ENCODE measurements around the gene IRX4.

DNA sequence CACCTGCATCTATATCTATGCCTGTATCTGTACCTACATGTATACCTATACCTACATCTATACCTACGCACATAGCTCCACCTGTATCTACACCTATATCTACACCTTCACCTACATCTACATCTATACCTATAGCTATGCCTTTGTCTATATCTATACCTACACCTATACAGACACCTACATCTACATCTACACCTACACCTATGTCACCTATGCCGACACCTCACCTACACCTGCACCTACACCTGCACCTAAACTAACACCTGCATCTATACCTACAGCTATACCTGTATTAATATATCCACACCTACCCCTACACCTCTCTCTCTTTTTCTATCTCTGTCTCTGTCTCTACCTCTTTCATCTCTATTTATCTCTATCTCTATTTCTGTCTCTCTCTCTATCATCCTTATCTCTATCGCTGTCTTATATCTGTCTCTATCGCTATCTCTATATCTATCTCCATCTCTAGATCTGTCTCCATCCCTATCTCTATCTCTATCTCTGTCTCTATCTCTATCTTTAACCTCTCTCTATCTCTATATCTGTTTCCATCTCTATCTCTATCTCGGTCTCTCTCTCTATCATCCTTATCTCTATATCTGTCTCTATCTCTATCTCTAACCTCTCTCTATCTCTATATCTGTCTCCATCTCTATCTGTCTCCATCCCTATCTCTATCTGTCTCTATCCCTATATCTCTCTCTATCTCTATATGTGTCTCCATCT, 37.9 kb downstream of the IRX4 start:
- TF ChIP-seq EZH2 (IDR thresholded peaks at IDR 0.05) (no peak), POLR2A (IDR thresholded peaks at IDR 0.05; ENCODE audit: borderline replicate concordance, extremely low read depth, insufficient read depth, insufficient read length) (no peak), RAD21 (IDR thresholded peaks at IDR 0.05; ENCODE audit: low read depth) (no peak), POLR2AphosphoS5 (IDR thresholded peaks at IDR 0.05; ENCODE audit: low read depth, low read length) (no peak), CBX3 (IDR thresholded peaks at IDR 0.05; ENCODE audit: low read depth) (no peak)
- TF ChIP-seq, protein P1, sequence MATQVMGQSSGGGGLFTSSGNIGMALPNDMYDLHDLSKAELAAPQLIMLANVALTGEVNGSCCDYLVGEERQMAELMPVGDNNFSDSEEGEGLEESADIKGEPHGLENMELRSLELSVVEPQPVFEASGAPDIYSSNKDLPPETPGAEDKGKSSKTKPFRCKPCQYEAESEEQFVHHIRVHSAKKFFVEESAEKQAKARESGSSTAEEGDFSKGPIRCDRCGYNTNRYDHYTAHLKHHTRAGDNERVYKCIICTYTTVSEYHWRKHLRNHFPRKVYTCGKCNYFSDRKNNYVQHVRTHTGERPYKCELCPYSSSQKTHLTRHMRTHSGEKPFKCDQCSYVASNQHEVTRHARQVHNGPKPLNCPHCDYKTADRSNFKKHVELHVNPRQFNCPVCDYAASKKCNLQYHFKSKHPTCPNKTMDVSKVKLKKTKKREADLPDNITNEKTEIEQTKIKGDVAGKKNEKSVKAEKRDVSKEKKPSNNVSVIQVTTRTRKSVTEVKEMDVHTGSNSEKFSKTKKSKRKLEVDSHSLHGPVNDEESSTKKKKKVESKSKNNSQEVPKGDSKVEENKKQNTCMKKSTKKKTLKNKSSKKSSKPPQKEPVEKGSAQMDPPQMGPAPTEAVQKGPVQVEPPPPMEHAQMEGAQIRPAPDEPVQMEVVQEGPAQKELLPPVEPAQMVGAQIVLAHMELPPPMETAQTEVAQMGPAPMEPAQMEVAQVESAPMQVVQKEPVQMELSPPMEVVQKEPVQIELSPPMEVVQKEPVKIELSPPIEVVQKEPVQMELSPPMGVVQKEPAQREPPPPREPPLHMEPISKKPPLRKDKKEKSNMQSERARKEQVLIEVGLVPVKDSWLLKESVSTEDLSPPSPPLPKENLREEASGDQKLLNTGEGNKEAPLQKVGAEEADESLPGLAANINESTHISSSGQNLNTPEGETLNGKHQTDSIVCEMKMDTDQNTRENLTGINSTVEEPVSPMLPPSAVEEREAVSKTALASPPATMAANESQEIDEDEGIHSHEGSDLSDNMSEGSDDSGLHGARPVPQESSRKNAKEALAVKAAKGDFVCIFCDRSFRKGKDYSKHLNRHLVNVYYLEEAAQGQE (IDR thresholded peaks at IDR 0.05; ENCODE audit: low read depth) = no peak
- TF ChIP-seq, protein P2, sequence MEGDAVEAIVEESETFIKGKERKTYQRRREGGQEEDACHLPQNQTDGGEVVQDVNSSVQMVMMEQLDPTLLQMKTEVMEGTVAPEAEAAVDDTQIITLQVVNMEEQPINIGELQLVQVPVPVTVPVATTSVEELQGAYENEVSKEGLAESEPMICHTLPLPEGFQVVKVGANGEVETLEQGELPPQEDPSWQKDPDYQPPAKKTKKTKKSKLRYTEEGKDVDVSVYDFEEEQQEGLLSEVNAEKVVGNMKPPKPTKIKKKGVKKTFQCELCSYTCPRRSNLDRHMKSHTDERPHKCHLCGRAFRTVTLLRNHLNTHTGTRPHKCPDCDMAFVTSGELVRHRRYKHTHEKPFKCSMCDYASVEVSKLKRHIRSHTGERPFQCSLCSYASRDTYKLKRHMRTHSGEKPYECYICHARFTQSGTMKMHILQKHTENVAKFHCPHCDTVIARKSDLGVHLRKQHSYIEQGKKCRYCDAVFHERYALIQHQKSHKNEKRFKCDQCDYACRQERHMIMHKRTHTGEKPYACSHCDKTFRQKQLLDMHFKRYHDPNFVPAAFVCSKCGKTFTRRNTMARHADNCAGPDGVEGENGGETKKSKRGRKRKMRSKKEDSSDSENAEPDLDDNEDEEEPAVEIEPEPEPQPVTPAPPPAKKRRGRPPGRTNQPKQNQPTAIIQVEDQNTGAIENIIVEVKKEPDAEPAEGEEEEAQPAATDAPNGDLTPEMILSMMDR (IDR thresholded peaks at IDR 0.05 in 2 of 3, conservative IDR thresholded peaks at IDR 0.05 in 1 of 3; ENCODE audit: borderline replicate concordance in 1 of 3, insufficient read depth in 1 of 3, low read depth in 2 of 3, low read length in 2 of 3) = no peak
- TF ChIP-seq, protein P3, sequence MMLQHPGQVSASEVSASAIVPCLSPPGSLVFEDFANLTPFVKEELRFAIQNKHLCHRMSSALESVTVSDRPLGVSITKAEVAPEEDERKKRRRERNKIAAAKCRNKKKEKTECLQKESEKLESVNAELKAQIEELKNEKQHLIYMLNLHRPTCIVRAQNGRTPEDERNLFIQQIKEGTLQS (IDR thresholded peaks at IDR 0.05) = no peak

Data from HCT116 (cell line).